Activated naive CD8-positive, alpha-beta T cell treated with anti-CD3 and anti-CD28 coated beads, Interleukin-2, amount 10 ng/mL, durations not matched to agents 7 days and 5 days (primary cell): Measurements from ENCODE around the gene SEC24D. TPM values are rescaled to one million over a fixed set of nuclear protein-coding genes. Genes with fewer than 3 reads are reported as not detected.

Experiments
- ATAC-seq: fragments of 150-1000 bp; cut with Tn5 transposase; one replicate; pipeline ENCODE4 v1.10.0; 2021; ENCODE audit warnings: low read depth, moderate library complexity
- POLR2A ChIA-PET: fragments of 350-600 bp; sonication (Branson Sonifier 250); formaldehyde crosslinking; loops from one replicate; lab custom pipeline; 2021; ENCODE audit warnings: antibody characterized with exemption; lab: Charles Lee
- DNase-seq: peaks from one replicate; pipeline ENCODE4 v3.0.0; 2021
- H3K27ac Mint-ChIP-seq: one replicate; pipeline ENCODE4 v1.8.0; 2022; ENCODE audit warnings: mild to moderate bottlenecking, mixed read lengths
- H3K27me3 Mint-ChIP-seq: one replicate; pipeline ENCODE4 v1.8.0; 2022; ENCODE audit warnings: mild to moderate bottlenecking, moderate library complexity, mixed read lengths
- H3K36me3 Mint-ChIP-seq: one replicate; pipeline ENCODE4 v1.8.0; 2021; ENCODE audit warnings: mild to moderate bottlenecking, mixed read lengths
- H3K4me1 Mint-ChIP-seq: one replicate; pipeline ENCODE4 v1.8.0; 2021; ENCODE audit warnings: mixed read lengths
- H3K4me3 Mint-ChIP-seq: one replicate; pipeline ENCODE4 v1.8.0; 2022; ENCODE audit warnings: mild to moderate bottlenecking, moderate library complexity, mixed read lengths
- H3K9me3 Mint-ChIP-seq: one replicate; pipeline ENCODE4 v1.8.0; 2021; ENCODE audit warnings: mixed read lengths
- total RNA-seq, 2 experiments: library from RNA; stranded (reverse); gene quantifications; one replicate each; pipeline ENCODE4 v1.2.3, GENCODE V29; 2021

Gene SEC24D
- total RNA-seq, 2 experiments from 2014 or later: 26.2 to 28.4 TPM

GRCh38 chr4:118755438-118756226 is 80.3 kb downstream of the SEC24D start:
- H3K36me3 Mint-ChIP-seq: peaks cover 7% of the 10 kb centered on the region

GRCh38 chr4:118754890-118755289 is 81.0 kb downstream of the SEC24D start:
- Mint-ChIP-seq H3K36me3 (peaks cover 4% of the 10 kb centered on the region), H3K27ac (no peak overlapping the region), H3K4me3 (no peak overlapping the region), H3K27me3 (no peaks in the 10 kb centered on the region), H3K9me3 (no peaks in the 10 kb centered on the region), H3K4me1 (peaks cover 2% of the 10 kb centered on the region)
- DNase-seq (no peak), ATAC-seq (no peak)
- POLR2A ChIA-PET: no interaction called here

More at GRCh38 chr4:118755438-118756226, 80.3 kb downstream of the SEC24D start:
- POLR2A ChIA-PET: no interaction called here
- no peak overlapping the region for H3K27ac Mint-ChIP-seq
- ATAC-seq: no peak
- no peaks in the 10 kb centered on the region for H3K27me3 Mint-ChIP-seq
- no peaks in the 10 kb centered on the region for H3K9me3 Mint-ChIP-seq
- peaks cover 6% of the 10 kb centered on the region for H3K4me1 Mint-ChIP-seq
- DNase-seq: no peak
- H3K4me3 Mint-ChIP-seq: no peak overlapping the region

- DNase-seq (no peak), ATAC-seq (no peak)
- H3K27ac Mint-ChIP-seq: no peak overlapping the region
- no peaks in the 10 kb centered on the region for H3K27me3 Mint-ChIP-seq
- peaks cover 4% of the 10 kb centered on the region for H3K36me3 Mint-ChIP-seq
- no peaks in the 10 kb centered on the region for H3K9me3 Mint-ChIP-seq
- no peaks in the 10 kb centered on the region for H3K4me1 Mint-ChIP-seq
- H3K4me3 Mint-ChIP-seq: no peak overlapping the region
- POLR2A ChIA-PET: no interaction called here
Measured at GRCh38 chr4:118753685-118754084, 82.2 kb downstream of the SEC24D start.

GRCh38 chr4:118753096-118753495 is 82.8 kb downstream of the SEC24D start:
- POLR2A ChIA-PET: no interaction called here
- DNase-seq (no peak), ATAC-seq (no peak)
- no peaks in the 10 kb centered on the region for H3K9me3 Mint-ChIP-seq
- no peaks in the 10 kb centered on the region for H3K4me1 Mint-ChIP-seq
- no peak overlapping the region for H3K27ac Mint-ChIP-seq
- peaks cover 4% of the 10 kb centered on the region for H3K36me3 Mint-ChIP-seq
- no peak overlapping the region for H3K4me3 Mint-ChIP-seq
- no peaks in the 10 kb centered on the region for H3K27me3 Mint-ChIP-seq

- ATAC-seq (no peak), DNase-seq (no peak)
- no peaks in the 10 kb centered on the region for H3K27me3 Mint-ChIP-seq
- H3K4me3 Mint-ChIP-seq: no peak overlapping the region
- no peaks in the 10 kb centered on the region for H3K4me1 Mint-ChIP-seq
- peaks cover 4% of the 10 kb centered on the region for H3K36me3 Mint-ChIP-seq
- POLR2A ChIA-PET: no interaction called here
- peak overlapping the region; percentile 23 for H3K27ac Mint-ChIP-seq
- no peaks in the 10 kb centered on the region for H3K9me3 Mint-ChIP-seq
Measured at GRCh38 chr4:118752551-118752950, 83.4 kb downstream of the SEC24D start.

- no peaks in the 10 kb centered on the region for H3K4me1 Mint-ChIP-seq
- no peaks in the 10 kb centered on the region for H3K9me3 Mint-ChIP-seq
Measured at GRCh38 chr4:118751629-118752323, 84.2 kb downstream of the SEC24D start.

GRCh38 chr4:118749347-118749988 is 86.5 kb downstream of the SEC24D start:
- Mint-ChIP-seq H3K4me3 (no peak overlapping the region), H3K9me3 (no peaks in the 10 kb centered on the region), H3K27ac (no peak overlapping the region), H3K4me1 (no peaks in the 10 kb centered on the region), H3K27me3 (no peaks in the 10 kb centered on the region), H3K36me3 (peaks cover 3% of the 10 kb centered on the region)
- POLR2A ChIA-PET: no interaction called here
- no peak for DNase-seq
- ATAC-seq: no peak

More at GRCh38 chr4:118751629-118752323, 84.2 kb downstream of the SEC24D start:
- Mint-ChIP-seq H3K27ac (no peak overlapping the region), H3K36me3 (peaks cover 3% of the 10 kb centered on the region), H3K27me3 (no peaks in the 10 kb centered on the region), H3K4me3 (no peak overlapping the region)
- ATAC-seq: no peak
- DNase-seq: no peak
- POLR2A ChIA-PET: no interaction called here

GRCh38 chr4:118746251-118746919 is 89.5 kb downstream of the SEC24D start:
- Mint-ChIP-seq H3K4me3 (no peak overlapping the region), H3K36me3 (peaks cover 5% of the 10 kb centered on the region), H3K27ac (no peak overlapping the region), H3K9me3 (no peaks in the 10 kb centered on the region), H3K27me3 (no peaks in the 10 kb centered on the region), H3K4me1 (no peaks in the 10 kb centered on the region)
- DNase-seq (no peak), ATAC-seq (no peak)
- POLR2A ChIA-PET: no interaction called here

- Mint-ChIP-seq H3K27me3 (no peaks in the 10 kb centered on the region), H3K36me3 (peaks cover 3% of the 10 kb centered on the region), H3K27ac (no peak overlapping the region), H3K4me1 (no peaks in the 10 kb centered on the region), H3K9me3 (no peaks in the 10 kb centered on the region), H3K4me3 (no peak overlapping the region)
- POLR2A ChIA-PET: no interaction called here
- no peak for ATAC-seq
- no peak for DNase-seq
Measured at GRCh38 chr4:118745357-118745756, 90.6 kb downstream of the SEC24D start.

- POLR2A ChIA-PET: no interaction called here
- Mint-ChIP-seq H3K27me3 (no peaks in the 10 kb centered on the region), H3K27ac (peak overlapping the region; percentile 52), H3K4me3 (no peak overlapping the region), H3K36me3 (peaks cover 5% of the 10 kb centered on the region), H3K4me1 (no peaks in the 10 kb centered on the region), H3K9me3 (no peaks in the 10 kb centered on the region)
- DNase-seq: no peak
- ATAC-seq: no peak
Measured at GRCh38 chr4:118743867-118744266, 92.1 kb downstream of the SEC24D start.

GRCh38 chr4:118742050-118742449 is 93.9 kb downstream of the SEC24D start:
- Mint-ChIP-seq H3K4me1 (no peaks in the 10 kb centered on the region), H3K9me3 (no peaks in the 10 kb centered on the region), H3K27ac (no peak overlapping the region), H3K27me3 (no peaks in the 10 kb centered on the region), H3K4me3 (no peak overlapping the region), H3K36me3 (peaks cover 9% of the 10 kb centered on the region)
- DNase-seq: no peak
- ATAC-seq: no peak
- POLR2A ChIA-PET: no interaction called here

GRCh38 chr4:118741301-118741855 is 94.5 kb downstream of the SEC24D start:
- H3K27me3 Mint-ChIP-seq: no peaks in the 10 kb centered on the region
- POLR2A ChIA-PET: no interaction called here
- peaks cover 9% of the 10 kb centered on the region for H3K36me3 Mint-ChIP-seq
- DNase-seq (no peak), ATAC-seq (no peak)
- no peaks in the 10 kb centered on the region for H3K9me3 Mint-ChIP-seq
- no peak overlapping the region for H3K4me3 Mint-ChIP-seq
- H3K27ac Mint-ChIP-seq: no peak overlapping the region
- H3K4me1 Mint-ChIP-seq: no peaks in the 10 kb centered on the region

- Mint-ChIP-seq H3K9me3 (no peaks in the 10 kb centered on the region), H3K4me1 (no peaks in the 10 kb centered on the region), H3K36me3 (peaks cover 10% of the 10 kb centered on the region), H3K27me3 (no peaks in the 10 kb centered on the region), H3K27ac (no peak overlapping the region), H3K4me3 (no peak overlapping the region)
- no peak for ATAC-seq
- POLR2A ChIA-PET: no interaction called here
- DNase-seq: no peak
Measured at GRCh38 chr4:118740869-118741268, 95.1 kb downstream of the SEC24D start.
